OCI-M1 (cell line): ENCODE results near the gene NELFA.
"Not testable (repeated sequence)": the region's sequence is repeated elsewhere in the genome, so short reads cannot be mapped to it uniquely, and the experiment has no call there.

ENCODE experiments used
- DNase-seq: peaks from one replicate; lab custom pipeline; 2025; lab: John Stamatoyannopoulos, UW

The NELFA gene

DNA sequence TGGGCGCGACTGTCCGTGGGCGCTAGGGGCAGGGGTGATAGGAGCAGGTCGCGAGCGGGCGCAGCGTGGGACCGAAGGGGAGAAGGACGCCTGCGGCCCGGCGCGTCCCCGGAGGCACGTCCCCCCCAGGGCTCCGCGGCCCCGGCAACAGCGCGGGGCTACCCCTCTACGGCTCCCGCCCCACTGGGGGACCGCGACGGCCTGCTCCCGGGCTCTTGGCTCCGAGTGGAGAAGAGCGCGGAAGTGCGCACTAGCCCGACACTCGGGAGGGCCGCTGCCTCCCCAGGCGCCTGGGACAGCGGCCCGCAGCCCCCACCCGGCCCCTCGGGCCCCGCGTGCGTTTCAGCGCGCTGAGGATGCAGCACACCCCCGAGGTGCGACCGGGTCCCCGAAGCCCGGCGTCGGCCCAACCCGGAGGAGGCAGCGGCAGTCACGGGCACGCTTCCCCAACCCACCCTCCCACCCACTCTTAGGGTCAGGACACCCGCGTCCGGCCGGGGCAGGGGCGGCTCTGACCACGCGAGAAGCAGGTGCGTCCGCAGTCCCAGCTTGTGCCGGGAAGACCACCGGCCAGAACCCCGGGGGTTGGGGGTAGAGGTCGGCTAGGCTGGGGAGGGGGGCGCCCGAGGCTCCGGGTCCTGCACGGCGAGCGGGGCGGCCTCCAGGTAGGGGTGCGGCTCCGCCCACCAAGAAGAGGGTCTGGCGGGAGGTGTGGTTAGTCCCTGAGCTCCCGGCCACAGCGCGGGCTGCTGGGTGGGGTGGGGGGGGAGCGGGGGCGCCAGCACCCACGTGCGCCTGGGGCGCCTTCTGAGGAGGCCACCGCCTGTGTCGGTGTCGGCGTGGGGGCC lies 31.8 kb upstream of the NELFA start:
- no peak for DNase-seq

DNA sequence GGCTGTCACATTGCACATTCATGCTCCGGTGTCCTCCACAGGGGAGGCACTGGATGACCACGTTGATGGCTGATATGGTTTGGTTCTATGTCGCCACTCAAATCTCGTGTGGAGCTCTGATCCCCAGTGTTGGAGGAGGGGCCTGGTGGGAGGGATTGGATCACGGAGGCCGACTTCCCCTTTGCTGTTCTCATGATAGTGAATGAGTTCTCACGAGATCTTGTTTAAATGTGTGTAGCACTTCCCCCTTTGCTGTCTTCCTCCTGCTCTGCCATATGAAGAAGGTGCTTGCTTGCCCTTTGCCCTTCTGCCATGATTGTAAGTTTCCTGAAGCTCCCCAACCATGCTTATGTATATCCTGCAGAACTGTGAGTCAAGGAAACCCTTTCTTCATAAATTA lies 28.1 kb upstream of the NELFA start:
- DNase-seq = peak; percentile 96

DNA sequence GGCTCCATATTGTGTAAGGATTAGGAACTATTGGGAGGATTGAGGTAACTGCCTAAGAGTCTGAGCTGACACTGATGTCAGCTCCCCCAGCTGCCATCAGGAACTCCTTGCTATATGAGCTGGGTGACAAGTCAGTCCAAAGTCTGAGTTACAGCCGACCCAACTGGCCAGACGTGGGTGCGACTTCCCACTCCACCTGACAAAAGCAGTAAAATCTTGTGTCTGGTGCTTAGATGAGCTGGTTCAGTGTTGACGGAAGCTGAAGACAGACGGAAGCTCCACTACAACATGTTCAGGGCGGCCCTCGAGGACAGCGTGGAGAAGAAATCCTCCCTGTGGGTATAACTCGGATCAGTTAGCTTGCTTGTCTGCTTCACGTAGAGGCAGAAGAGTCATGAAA lies 27.6 kb upstream of the NELFA start:
- peak; percentile 32 for DNase-seq

DNA sequence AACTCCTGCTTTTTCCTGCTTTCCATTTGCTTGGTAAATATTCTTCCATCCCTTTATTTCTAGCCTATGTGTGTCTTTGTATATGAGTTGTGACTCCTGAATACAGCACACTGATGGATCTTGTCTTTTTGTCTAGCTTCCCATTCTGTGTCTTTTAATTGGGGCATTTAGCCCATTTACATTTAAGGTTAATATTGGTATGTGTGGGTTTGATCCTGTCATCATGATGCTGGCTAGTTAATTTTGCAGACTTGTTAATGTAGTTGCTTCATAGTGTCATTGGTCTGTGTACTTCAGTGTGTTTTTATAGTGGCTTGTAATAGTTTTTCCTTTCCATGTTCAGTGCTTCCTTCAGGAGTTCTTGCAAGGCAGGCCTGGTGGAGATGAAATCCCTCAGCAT lies 22.4 kb upstream of the NELFA start:
- DNase-seq = not testable (repeated sequence)

DNA sequence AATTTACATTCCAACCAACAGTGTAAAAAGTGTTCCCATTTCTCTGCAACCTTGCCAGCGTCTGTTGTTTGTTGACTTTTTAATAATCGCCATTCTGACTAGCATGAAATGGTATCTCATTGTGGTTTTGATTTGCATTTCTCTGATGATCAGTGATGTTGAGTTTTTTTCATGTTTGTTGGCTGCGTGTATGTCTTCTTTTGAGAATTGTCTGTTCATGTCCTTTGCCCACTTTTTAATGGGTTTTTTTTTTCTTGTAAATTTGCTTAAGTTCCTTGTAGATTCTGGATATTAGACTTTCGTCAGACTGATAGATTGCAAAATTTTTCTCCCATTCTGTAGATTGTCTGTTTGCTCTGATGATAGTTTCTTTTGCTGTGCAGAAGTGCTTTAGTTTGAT lies 18.3 kb upstream of the NELFA start:
- not testable (repeated sequence) for DNase-seq

DNA sequence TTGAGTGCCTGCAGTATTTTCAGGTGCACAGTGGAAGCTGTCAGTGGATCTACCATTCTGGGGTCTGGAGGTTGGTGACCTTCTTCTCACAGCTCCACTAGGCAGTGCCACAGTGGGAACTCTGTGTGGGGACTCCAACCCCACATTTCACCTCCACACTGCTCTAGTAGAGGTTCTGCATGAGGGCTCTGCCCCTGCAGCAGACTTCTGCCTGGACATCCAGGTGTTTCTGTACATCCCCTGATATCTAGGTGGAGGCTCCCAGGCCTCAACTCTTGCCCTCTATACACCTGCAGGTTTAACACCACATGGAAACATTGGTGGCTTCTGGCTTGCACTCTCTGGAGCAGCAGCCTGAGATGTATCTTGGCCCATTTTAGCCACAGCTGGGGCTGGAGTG lies 17.0 kb upstream of the NELFA start:
- no peak for DNase-seq

DNA sequence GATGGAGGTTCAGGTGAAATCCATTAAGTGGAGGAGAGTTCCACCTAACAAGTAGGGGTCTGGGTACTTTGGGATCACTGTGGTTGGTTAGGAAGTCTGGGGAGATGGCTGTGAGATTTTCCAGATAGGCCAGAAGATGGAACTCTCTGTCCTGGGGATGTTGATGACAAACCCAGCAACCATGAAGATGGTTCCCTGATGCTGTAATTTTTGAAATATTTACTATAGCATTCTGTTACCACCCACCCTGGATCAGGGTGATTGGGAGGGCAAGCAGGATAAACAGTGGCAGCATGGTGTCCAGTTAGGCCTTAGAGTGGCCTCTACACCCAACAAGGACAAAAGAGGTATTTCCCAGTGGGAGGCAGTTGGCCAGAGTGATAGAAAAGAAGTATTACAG lies 15.9 kb upstream of the NELFA start:
- no peak for DNase-seq

DNA sequence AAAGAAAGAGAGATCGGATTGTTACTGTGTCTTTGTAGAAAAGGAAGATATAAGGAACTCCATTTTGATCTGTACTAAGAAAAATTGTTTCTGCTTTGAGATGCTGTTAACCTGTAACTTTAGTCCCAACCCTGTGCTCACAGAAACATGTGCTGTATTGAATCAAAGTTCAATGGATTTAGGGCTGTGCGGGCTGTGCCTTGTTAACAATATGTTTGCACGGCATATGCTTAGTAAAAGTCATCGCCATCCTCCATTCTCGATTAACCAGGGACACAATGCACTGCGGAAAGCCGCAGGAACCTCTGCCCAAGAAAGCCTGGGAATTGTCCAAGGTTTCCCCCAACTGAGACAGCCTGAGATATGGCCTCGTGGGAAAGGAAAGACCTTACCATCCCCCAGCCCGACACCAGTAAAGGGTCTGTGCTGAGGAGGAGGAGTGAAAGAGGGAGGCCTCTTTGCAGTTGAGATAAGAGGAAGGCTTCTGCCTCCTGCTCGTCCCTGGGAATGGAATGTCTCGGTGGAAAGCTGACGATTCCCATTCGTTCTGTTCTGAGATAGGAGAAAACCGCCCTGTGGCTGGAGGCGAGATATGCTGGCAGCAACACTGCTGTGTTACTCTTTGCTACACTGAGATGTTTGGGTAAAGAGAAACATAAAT lies 12.7 kb upstream of the NELFA start:
- peak; percentile 23 for DNase-seq

DNA sequence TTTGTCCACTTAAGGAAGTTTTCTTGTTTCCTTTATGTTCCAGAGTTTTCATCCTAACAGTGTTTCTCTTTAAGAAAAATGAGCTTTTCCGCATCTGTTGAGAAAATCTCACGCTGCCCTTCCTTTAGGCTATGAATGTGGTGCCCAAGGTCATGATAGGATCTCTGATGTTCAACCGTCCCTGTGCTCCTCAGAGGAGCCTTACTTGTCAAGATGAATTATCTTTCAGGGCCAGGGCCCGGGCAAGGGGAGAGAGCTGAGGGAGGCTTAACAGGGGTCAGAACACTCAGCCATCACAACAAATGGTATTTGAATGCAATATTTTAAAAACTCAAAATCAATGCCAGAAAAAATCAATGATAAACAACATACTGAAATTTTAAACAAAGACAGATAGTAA lies 6.2 kb upstream of the NELFA start:
- DNase-seq = no peak

DNA sequence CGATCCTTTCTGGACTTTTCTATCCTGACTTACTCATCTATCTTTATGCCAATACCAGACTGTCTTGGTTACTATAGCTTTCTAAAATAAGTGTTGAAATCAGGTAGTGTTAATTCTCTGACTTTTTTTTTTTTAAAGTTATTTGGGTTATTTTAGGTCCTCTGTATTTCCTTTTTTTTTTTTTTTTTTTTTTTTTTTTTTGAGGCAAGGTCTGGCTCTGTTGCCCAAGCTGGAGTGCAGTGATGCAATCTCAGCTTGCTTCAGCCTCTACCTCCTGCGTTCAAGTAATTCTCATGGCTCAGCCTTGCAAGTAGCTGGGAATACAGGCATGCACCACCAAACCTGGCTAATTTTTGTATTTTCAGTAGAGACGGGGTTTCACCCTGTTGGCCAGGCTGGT lies 2.8 kb upstream of the NELFA start:
- no peak for DNase-seq

DNA sequence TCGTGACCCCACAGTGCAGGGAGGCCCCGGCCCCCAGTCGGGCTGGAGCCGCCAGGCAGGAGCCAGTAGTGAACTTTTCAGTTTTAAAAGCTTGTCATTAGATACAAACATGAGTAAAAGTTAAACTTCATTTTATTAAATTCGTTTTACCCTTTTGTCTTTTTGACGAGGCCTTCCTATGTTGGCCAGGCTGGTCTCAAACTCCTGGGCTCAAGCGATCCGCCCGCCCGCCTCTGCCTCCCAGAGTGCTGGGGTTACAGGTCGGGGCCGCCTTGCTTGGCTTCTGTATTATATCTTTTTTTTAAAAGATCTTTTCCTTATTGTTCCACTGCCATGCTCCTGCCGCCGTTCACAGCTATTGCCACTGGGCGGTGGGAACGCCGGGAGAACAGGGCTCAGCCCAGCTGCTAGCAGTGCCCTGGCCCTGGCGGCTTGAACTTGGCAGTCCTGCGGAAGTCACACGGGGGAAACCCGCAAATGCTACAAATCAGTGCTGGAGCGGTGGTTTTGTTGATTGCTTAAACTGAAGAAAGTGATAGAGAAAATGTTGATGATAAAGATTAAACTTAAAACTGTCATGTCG lies 968 bp upstream of the NELFA start:
- DNase-seq = peak; percentile 77

DNA sequence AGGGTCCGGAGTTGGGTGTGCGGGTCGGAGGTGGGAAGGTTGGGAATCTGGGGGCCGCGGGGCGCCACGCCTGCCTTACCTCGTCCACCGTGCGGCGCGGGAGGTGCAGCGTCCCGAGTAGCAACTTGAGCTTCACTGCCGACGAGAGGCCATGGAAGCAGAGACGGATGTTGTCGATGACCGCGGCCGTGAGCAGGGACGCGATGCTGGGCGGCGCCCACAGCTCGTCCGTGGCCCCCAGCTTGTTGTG lies 178 bp downstream of the NELFA start:
- no peak for DNase-seq

DNA sequence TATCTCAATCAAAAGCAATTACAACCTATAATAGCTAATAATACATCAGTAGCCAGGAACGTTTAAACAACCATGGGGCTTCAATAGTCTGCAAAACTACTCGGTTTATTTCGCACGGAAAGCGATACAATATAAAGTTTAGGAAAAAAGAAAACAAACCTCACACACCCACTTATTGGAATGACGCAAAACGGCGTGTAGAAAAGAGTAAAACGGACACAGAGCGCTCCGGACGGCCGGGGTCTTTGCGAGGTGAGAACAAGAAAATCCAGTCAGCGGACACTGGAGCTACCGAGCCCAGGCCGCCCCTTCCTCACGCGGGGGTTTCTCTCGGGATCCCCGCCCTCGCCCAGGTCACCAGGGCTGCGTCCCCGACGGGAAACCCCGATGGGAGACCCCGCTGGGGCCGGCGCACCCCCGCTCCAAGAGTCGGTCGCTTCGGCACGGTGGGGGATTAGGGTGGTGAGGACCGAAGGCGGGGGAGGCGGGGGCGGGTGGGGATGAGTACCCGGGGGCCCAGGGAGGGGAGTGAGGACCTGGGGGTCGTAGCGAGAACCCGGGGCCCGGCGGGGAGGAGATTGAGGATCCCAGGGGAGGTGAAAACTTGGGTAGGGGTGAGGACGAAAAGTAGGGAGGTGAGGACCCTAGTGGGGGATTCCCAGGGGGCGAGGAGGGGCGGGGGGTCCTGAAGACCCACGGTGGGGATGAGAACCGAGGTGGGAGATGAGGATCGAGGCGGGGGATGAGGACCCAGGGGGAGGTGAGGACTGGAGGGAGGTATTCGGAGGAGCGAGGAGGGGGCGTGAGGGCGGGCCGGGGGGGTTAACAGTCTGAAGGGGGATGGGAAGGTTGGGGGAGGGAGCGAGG lies 737 bp downstream of the NELFA start:
- DNase-seq = peak; percentile 15

DNA sequence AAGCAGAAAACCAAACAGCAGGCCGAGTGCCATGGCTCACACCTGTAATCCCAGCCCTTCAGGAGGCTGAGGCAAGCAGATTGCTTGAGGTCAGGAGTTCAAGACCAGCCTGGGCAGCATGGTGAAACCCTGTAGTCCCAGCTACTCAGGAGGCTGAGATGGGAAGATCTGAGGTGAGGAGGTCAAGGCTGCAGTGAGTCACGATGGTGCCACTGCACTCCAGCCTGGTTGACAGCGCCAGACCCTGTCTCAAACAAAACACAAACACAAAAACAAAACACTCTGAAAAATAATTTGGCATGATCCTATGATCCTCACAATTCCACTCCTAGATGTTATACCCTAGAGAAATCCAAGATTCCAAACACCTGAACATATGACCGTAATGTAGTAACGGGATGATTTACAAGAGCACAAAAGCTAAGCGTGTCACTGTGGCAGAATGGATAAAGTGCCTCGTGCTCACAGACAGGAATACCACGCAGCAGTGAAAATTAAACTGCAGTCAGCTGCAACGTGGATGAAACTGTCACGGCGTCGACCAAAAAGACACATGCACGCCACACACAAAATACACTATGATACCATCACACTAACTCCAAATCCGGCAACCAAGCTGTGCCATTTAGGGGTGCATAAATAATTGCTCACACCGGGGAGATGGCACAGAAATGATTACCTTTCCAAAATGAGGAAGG lies 1.7 kb downstream of the NELFA start:
- no peak for DNase-seq

DNA sequence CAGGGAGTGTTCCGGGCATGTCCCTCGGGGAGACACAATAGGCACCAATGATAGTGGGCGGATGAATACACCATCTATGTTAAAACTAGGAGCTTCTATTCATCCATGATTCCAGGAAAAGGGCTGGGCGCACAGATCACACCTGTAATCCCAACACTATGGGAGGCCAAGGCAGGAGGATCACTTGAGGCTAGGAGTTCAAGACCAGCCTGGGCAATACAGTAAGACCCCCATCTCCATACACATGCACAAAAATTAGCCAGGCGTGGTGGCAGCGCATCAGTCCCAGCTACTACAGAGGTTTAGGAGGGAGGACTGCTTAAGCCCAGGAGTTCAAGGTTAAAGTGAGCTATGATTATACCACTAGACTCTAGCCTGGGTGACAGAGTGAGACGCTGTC lies 2.4 kb downstream of the NELFA start:
- DNase-seq = no peak

DNA sequence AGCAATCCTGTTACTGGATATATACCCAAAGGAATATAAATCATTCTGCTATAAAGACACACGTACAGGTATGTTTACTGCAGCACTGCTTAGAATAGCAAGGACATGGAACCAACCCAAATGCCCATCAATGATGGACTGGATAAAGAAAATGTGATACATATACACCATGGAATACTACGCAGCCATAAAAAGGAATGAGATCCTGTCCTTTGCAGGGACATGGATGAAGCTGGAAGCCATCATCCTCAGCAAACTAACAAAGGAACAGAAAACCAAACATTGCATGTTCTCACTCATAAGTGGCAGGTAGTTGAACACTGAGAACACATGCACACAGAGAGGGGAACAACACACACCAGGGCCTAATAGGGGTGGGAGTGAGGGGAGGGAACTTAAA lies 5.4 kb downstream of the NELFA start:
- not testable (repeated sequence) for DNase-seq

DNA sequence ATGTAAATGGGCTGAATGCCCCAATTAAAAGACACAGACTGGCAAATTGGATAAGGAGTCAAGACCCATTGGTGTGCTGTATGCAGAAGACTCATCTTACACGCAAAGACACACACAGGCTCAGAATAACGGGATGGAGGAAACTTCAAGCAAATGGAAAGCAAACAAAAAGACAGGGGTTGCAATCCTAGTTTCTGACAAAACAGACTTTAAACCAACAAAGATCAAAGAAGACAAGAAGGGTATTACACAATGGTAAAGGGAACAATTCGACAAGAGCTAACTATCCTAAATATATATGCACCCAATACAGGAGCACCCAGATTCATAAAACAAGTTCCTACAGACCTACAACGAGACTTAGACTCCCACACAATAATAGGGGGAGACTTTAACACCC lies 9.5 kb downstream of the NELFA start:
- DNase-seq = not testable (repeated sequence)

DNA sequence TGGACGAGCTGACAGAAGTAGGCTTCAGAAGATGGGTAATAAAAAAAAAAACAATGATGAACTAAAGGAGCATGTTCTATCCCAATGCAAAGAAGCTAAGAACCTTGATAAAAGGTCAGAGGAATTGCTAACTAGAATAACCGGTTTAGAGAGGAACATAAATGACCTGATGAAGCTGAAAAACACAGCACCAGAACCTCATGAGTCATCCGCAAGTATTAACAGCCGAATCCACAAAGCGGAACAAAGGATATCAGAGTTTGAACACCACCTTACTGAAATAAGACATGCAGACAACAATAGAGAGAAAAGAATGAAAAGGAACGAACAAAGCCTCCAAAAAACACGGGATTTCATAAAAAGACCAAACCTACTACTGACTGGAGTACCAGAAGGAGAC lies 10.5 kb downstream of the NELFA start:
- DNase-seq = no peak

DNA sequence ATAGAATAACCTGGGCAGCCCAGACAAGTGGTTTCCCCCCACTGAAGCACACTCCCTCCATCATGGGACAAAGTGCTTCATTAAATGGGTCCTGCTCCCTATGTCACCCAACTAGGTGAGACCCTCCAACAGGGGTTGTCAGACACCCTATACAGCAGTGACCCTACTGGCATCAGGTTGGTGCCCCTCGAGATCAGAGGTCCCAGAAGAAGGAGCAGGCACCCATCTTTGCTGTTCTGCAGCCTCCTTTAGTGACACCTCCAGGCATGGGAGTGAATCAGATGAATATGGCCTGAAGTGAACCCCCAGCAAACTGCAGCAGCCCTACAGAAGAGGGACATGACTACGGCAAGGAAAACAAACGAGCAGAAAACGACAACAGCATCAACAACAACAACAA lies 11.1 kb downstream of the NELFA start:
- no peak for DNase-seq

DNA sequence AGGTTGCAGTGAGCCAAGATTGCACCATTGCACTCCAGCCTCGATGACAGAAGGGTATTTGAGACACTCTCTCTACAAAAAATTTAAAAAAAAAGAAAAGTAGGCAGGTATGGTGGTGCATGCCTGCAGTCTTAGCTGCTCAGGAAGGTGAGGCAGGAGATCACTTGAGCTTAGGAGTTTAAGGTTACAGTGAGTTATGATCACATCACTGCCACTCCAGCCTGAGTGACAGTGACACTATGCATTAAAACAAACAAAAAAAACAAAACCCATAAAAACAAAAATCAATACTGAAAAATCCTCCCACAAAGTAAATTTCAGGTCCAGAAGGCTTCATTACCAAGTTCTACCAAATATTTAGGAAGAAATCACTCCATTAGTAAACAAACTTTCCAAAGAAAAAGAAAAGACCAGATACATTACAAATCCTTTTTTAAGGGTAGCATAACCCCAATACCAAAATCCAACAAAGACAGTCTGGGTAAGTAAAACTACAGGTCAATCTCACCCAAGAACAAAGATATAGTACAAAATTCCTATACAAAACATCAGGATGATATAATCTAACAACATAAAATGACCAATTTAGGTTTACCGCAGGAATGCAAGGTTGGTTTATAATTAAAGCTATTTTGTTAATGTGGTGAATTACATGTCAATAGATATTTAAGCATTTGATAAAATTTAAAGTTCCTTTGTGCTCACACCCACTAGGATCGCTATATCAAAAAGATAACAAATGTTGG lies 11.7 kb downstream of the NELFA start:
- no peak for DNase-seq

DNA sequence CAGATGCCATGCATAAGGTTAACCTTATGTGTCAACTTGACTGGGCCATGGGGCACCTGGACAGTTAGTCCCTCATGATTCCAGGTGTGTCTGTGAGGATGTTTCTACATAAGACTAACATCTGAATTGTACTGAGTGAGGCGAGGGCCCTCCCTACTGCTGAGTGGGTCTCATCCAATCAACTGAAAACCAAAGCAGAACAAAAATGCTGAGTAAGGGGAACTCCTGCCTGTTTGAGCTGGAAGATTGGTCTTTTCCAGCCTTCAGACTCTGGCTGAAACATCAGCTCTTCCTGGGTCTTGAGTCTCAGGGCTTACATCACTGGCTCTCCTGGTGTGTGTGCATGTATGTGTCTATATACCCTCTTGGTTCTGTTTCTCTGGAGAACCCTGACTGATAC lies 13.8 kb downstream of the NELFA start:
- no peak for DNase-seq
